Erythroblast (primary cell): ENCODE data around the gene DSCAM.

Experiments used
- GATA1 ChIP-seq: IDR thresholded peaks from 2 replicates; pipeline ENCODE4 v1.6.1; 2011; ENCODE audit warnings: low read depth, mild to moderate bottlenecking, control low read depth, low read length, moderate library complexity
- POLR2A ChIP-seq: IDR thresholded peaks from 2 replicates; pipeline ENCODE4 v1.6.1; 2011; ENCODE audit warnings: mild to moderate bottlenecking, low read length

DNA sequence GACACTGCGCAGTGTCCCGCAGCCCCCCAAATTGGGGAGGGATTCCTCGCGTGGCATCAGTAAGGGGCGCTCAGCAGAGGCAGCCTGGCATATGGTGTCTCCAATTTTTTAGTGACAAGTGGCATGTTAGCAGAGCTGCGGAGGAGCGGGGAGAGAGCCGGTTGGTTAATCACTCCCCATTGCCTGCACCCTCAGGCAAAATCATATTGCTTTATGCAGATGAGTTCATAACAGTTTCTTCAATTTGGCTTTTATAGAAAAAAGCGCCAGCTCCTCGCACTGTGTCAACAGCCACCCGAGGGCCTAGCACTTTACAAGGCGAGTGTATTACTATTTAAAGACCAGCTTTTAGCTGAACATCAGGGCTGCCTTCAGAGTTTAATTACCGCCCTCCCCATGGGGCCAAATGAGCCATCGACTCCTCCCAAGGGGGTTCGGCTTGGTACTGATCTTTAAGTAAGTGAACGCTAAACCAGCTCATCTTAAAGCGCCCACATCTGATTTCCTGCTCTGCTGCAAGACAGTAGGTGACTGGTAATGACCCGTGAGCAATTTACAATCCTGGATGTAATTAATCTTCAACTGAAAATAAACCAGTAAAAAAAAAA lies 298.9 kb downstream of the DSCAM start:
- TF ChIP-seq POLR2A (no peak), GATA1 (no peak)
